Brain microvascular endothelial cell (primary cell): ENCODE data around the gene TENT5C.

Source experiments
- DNase-seq: peaks from one replicate; pipeline ENCODE4 v3.0.0-alpha.2; 2020
- H3K27ac ChIP-seq: fragments of 250-450 bp; sonication (Bioruptor Pico); 2 replicates; pipeline ENCODE4 v1.5.1; 2020; ENCODE audit warnings: mild to moderate bottlenecking, moderate library complexity
- H3K27me3 ChIP-seq: fragments of 250-450 bp; sonication (Bioruptor Pico); replicated peaks from 2 replicates; pipeline ENCODE4 v1.5.1; 2020; ENCODE audit warnings: mild to moderate bottlenecking
- H3K36me3 ChIP-seq: fragments of 250-450 bp; sonication (Bioruptor Pico); replicated peaks from 2 replicates; pipeline ENCODE4 v1.5.1; 2020; ENCODE audit warnings: mild to moderate bottlenecking
- H3K4me3 ChIP-seq: 2 replicates; pipeline ENCODE4 v1.5.1; 2011; ENCODE audit warnings: low read depth, mild to moderate bottlenecking, control low read depth, low read length, moderate library complexity
- in situ Hi-C: cut with HindIII; loops from 2 replicates; pipeline ENCODE4 v1.10.0; 2017; ENCODE audit warnings: low sequenced_read_pairs, low pct_ligation_motif_present
- TF ChIP-seq, protein P1 (sequence below): IDR thresholded peaks from 2 replicates; pipeline ENCODE4 v1.5.1; 2011; ENCODE audit warnings: low read depth, mild to moderate bottlenecking, moderate library complexity, low read length, control low read depth, inconsistent platforms; ENCODE audit errors: missing control alignments

Gene TENT5C

DNA sequence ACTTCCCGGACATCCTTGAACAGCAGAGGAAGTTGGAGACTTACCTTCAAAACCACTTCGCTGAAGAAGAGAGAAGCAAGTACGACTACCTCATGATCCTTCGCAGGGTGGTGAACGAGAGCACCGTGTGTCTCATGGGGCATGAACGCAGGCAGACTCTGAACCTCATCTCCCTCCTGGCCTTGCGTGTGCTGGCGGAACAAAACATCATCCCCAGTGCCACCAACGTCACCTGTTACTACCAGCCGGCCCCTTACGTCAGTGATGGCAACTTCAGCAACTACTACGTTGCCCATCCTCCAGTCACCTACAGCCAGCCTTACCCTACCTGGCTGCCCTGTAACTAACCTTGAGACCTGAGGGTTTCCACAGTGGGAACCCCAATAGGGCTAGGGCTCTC is 17.9 kb downstream of the TENT5C start:
- Histone ChIP-seq H3K27ac (no peak overlapping the region), H3K36me3 (no peaks in the 10 kb centered on the region), H3K4me3 (no peak overlapping the region), H3K27me3 (peaks cover 5% of the 10 kb centered on the region)
- no peak for DNase-seq
- in situ Hi-C loops, result no loop called here
- TF ChIP-seq, protein P1, sequence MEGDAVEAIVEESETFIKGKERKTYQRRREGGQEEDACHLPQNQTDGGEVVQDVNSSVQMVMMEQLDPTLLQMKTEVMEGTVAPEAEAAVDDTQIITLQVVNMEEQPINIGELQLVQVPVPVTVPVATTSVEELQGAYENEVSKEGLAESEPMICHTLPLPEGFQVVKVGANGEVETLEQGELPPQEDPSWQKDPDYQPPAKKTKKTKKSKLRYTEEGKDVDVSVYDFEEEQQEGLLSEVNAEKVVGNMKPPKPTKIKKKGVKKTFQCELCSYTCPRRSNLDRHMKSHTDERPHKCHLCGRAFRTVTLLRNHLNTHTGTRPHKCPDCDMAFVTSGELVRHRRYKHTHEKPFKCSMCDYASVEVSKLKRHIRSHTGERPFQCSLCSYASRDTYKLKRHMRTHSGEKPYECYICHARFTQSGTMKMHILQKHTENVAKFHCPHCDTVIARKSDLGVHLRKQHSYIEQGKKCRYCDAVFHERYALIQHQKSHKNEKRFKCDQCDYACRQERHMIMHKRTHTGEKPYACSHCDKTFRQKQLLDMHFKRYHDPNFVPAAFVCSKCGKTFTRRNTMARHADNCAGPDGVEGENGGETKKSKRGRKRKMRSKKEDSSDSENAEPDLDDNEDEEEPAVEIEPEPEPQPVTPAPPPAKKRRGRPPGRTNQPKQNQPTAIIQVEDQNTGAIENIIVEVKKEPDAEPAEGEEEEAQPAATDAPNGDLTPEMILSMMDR, result no peak

DNA sequence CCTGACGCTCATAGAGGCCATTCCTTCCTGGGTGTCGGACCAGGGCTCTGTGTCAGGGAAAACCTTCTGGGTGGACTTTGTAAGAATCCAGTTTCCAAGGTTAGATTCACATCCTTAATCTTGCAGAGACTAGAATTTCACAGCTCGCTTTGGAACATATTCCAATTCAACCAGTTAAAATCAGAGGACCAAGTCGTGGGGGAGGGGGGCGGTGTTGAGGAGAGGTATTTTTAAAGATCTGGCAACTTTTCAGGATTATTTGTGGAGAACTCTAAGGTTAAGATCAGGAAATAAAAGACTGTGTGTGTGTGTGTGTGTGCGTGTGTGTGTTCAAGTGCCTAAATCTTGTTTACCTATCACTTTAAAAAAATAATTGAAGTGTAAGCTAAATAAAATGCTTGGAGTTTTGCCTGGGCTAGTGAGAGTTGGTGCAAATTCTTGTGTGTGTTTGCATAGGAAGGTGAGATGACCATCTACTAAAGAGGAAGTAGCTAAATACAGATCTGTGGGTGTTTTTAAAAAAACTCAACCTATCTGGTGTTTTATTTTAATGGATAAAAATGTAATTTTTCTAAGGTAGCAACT is 21.8 kb downstream of the TENT5C start:
- no peaks in the 10 kb centered on the region for H3K36me3 ChIP-seq
- peaks cover 3% of the 10 kb centered on the region for H3K27me3 ChIP-seq
- no peak overlapping the region for H3K27ac ChIP-seq
- in situ Hi-C loops, result no loop called here
- TF ChIP-seq, protein P1, result no peak
- no peak for DNase-seq
- no peak overlapping the region for H3K4me3 ChIP-seq

DNA sequence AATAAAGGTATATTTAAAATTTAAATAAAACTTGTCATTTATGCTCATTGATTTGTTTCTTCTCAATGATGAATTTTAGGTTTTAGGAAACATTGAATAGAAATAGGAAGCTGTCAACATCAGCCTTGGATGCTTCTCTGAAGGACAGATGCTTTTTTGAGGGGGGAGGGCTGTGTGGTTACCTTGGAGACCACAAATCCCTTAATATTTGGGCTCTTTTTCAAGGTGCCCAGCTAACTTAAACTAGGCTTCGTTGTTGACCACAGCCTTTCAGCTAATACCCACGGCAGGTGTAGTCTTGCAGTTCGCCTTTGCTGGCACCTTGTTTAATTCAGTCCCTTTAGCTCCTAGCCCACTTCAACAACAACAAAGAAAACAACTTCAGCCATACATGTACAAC is 22.5 kb downstream of the TENT5C start:
- Histone ChIP-seq H3K4me3 (no peak overlapping the region), H3K36me3 (no peaks in the 10 kb centered on the region), H3K27ac (no peak overlapping the region), H3K27me3 (peaks cover 3% of the 10 kb centered on the region)
- DNase-seq, result no peak
- in situ Hi-C loops, result no loop called here
- TF ChIP-seq, protein P1, result no peak

DNA sequence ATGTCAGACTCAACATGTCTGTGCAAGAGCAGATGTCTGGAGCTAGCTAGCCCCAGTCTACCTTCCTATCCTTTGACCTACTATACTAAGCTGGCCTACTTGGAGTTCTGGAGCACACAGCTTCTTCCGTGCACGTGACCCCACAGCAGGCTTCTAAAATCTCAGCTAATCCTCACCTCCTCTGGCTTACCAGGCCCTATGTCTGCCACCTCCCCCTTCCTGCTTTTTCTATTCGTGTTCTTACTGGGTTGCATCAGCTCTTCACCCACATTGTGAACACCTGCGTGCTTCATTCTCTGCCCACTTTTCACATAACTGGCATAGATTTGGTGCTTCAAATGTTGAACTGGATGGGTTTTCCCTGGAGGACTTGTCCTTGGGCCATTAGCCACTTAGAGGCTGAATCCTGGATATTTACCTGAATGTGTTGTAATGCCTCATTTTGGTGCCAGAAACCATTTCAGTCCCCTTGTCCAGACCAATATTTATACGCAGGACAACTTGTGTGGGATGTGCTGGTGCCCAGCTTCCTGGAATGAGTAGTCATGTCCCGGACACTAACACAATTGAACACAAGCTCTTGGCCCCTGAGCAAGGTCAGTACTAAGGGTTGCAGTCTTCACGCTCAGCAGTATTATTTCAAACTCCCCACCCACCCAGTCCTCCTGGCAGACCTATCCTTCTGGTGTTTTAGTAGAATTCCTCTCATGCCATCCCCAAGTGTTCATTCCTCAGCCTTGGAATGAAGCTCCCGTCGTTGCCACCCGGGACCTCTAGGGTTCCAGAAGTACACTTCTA is 24.0 kb downstream of the TENT5C start:
- Histone ChIP-seq H3K27me3 (peaks cover 5% of the 10 kb centered on the region), H3K4me3 (no peak overlapping the region), H3K36me3 (no peaks in the 10 kb centered on the region), H3K27ac (no peak overlapping the region)
- TF ChIP-seq, protein P1, result no peak
- no peak for DNase-seq
- in situ Hi-C loops, result no loop called here

DNA sequence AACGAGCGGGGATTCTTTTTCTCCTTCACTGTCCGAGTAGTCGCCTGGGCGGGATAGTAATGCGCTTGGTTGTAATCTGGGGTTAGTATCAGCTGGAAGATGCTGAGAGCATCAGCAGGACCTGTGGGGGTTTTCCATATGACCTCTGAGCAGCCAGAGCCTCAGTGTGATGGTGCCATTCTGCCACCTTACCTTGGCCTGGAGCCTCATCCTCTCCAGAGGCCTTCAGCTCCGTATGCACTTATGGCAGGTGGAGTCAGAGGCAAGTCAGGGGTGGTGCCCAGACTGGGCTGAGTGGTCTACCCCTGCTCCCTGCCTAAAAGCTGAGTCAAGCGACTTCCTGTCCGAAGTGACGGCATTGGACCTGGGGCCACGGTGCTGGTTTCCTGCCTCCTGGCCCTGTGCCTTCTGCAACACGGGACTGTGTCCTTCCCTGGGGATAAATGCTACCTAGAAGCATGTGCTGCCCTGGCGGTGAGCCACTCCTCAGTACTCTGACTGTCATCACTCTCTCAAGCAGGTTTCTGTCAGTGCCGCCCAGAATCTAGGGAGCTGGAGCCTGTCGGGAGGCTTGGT is 24.7 kb downstream of the TENT5C start:
- in situ Hi-C loops, result no loop called here

More for the DNA sequence above, 24.7 kb downstream of the TENT5C start:
- H3K27ac ChIP-seq, result no peak overlapping the region
- H3K27me3 ChIP-seq, result peaks cover 5% of the 10 kb centered on the region
- TF ChIP-seq, protein P1, result no peak
- H3K36me3 ChIP-seq, result no peaks in the 10 kb centered on the region
- H3K4me3 ChIP-seq, result no peak overlapping the region
- no peak for DNase-seq
